ENCODE data around the gene ACVR2A. TPM values are rescaled to one million over a fixed set of nuclear protein-coding genes. Genes with fewer than 3 reads are reported as not detected.

Gene ACVR2A
- total RNA-seq, 1 experiment from 2014 or later = 9.4 TPM

GRCh38 chr2:147824620-147825019 lies 20.2 kb upstream of the ACVR2A start (continued):
- TF ChIP-seq ATF3 (IDR thresholded peaks at IDR 0.05) (no peak), TCF7L2 (IDR thresholded peaks at IDR 0.05; ENCODE audit: borderline replicate concordance, extremely low read depth, insufficient read depth, insufficient read length) (no peak), FOSL1 (IDR thresholded peaks at IDR 0.05; ENCODE audit: low read depth) (no peak)

DNA sequence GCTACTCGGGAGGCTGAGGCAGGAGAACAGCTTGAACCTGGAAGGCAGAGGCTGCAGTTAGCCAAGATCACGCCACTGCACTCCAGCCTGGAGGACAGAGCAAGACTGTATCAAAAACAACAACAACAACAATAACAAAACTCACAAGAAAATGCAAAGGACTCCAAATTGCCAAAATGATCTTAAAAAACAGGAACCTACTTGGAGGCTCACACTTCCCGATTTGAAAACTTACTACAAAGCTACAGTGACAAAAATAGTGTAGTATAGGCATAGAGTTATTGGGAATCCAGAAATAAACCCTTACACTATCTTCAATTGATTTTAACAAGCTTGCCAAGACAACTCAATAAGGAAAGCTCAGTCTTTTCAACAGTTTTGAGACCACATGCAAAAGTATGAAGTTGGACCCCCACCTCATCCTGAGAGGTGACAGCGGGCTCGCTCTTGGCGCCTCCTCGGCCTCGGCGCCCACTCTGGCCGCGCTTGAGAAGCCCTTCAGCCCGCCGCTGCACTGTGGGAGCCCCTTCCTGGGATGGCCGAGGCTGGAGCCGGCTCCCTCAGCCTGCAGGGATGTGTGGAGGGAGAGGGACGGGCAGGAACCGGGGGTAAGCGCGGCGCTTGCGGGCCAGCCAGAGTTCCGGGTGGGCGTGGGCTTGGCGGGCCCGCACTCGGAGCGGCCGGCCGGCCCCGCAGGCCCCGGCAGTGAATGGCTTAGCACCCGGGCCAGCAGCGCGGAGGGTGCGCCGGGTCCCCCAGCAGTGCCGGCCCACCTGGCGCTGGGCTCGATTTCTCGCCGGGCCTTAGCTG lies 18.3 kb upstream of the ACVR2A start:
- Histone ChIP-seq H3K4me3 (replicated peaks in 1 of 2; ENCODE audit: low read depth in 1 of 2, low read length in 2 of 2) (no peak overlapping the region), H3K4me1 (ENCODE audit: control insufficient read depth in 1 of 2, insufficient read depth in 2 of 2, low read length in 2 of 2) (peaks cover 5 to 6% of the 10 kb centered on the region in 2 experiments; a peak in 3 of 4 replicates), H3K9me3 (ENCODE audit: control insufficient read depth in 1 of 2, insufficient read depth in 1 of 2, low read depth in 1 of 2, low read length in 2 of 2) (peaks cover 0 to 5% of the 10 kb centered on the region in 2 experiments; a peak in 1 of 4 replicates), H3K36me3 (ENCODE audit: control insufficient read depth in 1 of 2, insufficient read depth in 2 of 2, low read length in 2 of 2) (no peaks in the 10 kb centered on the region), H3K9ac (ENCODE audit: low read length) (no peak overlapping the region), H3K79me2 (ENCODE audit: insufficient read depth, low read length) (no peaks in the 10 kb centered on the region), H3K4me2 (ENCODE audit: low read length) (no peak overlapping the region), H4K20me1 (ENCODE audit: insufficient read depth) (no peaks in the 10 kb centered on the region), H3K27ac (ENCODE audit: low read depth, low read length) (no peak overlapping the region), H3K27me3 (ENCODE audit: insufficient read depth, low read length) (no peaks in the 10 kb centered on the region), H3K9me2 (ENCODE audit: insufficient read depth) (no peaks in the 10 kb centered on the region), H2AFZ (ENCODE audit: low read depth, low read length, poor library complexity, severe bottlenecking) (no peak overlapping the region)
- BruUV-seq (replicated peaks) = no TSS peak
- POLR2A ChIA-PET = no interaction called here
- CTCF ChIA-PET = no interaction called here
- no peak for DNase-seq (ENCODE audit: low read depth, low spot score)
- TF ChIP-seq CEBPB (IDR thresholded peaks at IDR 0.05; ENCODE audit: low read depth) = no peak
- TF ChIP-seq POLR2A (IDR thresholded peaks at IDR 0.05; ENCODE audit: borderline replicate concordance, extremely low read depth, insufficient read depth, insufficient read length) = no peak
- TF ChIP-seq YY1 (IDR thresholded peaks at IDR 0.05; ENCODE audit: extremely low read depth, insufficient replicate concordance, low read depth, low read length) = no peak
- no peak for TF ChIP-seq ZFX (IDR thresholded peaks at IDR 0.05)
- no peak for TF ChIP-seq SRF (IDR thresholded peaks at IDR 0.05; ENCODE audit: low read depth)
- no peak for TF ChIP-seq ZNF274 (IDR thresholded peaks at IDR 0.05; ENCODE audit: low read depth, low read length)
- TF ChIP-seq CBX3 (IDR thresholded peaks at IDR 0.05; ENCODE audit: low read depth) = no peak
- TF ChIP-seq, protein P1, sequence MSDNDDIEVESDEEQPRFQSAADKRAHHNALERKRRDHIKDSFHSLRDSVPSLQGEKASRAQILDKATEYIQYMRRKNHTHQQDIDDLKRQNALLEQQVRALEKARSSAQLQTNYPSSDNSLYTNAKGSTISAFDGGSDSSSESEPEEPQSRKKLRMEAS (IDR thresholded peaks at IDR 0.05) = no peak
- no peak for TF ChIP-seq FOSL1 (IDR thresholded peaks at IDR 0.05; ENCODE audit: low read depth)
- TF ChIP-seq CTCF (IDR thresholded peaks at IDR 0.05 in 2 of 3, conservative IDR thresholded peaks at IDR 0.05 in 1 of 3; ENCODE audit: borderline replicate concordance in 1 of 3, insufficient read depth in 1 of 3, low read depth in 2 of 3, low read length in 2 of 3) = no peak
- TF ChIP-seq ELF1 (IDR thresholded peaks at IDR 0.05; ENCODE audit: borderline replicate concordance, low read depth) = no peak
- TF ChIP-seq, protein P2, sequence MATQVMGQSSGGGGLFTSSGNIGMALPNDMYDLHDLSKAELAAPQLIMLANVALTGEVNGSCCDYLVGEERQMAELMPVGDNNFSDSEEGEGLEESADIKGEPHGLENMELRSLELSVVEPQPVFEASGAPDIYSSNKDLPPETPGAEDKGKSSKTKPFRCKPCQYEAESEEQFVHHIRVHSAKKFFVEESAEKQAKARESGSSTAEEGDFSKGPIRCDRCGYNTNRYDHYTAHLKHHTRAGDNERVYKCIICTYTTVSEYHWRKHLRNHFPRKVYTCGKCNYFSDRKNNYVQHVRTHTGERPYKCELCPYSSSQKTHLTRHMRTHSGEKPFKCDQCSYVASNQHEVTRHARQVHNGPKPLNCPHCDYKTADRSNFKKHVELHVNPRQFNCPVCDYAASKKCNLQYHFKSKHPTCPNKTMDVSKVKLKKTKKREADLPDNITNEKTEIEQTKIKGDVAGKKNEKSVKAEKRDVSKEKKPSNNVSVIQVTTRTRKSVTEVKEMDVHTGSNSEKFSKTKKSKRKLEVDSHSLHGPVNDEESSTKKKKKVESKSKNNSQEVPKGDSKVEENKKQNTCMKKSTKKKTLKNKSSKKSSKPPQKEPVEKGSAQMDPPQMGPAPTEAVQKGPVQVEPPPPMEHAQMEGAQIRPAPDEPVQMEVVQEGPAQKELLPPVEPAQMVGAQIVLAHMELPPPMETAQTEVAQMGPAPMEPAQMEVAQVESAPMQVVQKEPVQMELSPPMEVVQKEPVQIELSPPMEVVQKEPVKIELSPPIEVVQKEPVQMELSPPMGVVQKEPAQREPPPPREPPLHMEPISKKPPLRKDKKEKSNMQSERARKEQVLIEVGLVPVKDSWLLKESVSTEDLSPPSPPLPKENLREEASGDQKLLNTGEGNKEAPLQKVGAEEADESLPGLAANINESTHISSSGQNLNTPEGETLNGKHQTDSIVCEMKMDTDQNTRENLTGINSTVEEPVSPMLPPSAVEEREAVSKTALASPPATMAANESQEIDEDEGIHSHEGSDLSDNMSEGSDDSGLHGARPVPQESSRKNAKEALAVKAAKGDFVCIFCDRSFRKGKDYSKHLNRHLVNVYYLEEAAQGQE (IDR thresholded peaks at IDR 0.05; ENCODE audit: low read depth) = no peak
- no peak for ATAC-seq
- RAD21 ChIA-PET (ENCODE audit: low non-redundant PET in 1 of 2, low total read pairs in 2 of 2, uncharacterized antibody in 2 of 2, unreplicated experiment in 2 of 2) = no interaction called here
- intact Hi-C loops (cut with micrococcal nuclease) = no loop called here
